GM21526 (cell line): ENCODE data around the gene PTPN11.
A peak's percentile ranks its signal among the peaks of the same experiment; 100 is the strongest.
"Not testable (repeated sequence)": the region's sequence is repeated elsewhere in the genome, so short reads cannot be mapped to it uniquely, and the experiment has no call there.

Experiments used
- ATAC-seq: cut with Tn5 transposase; IDR thresholded peaks from one replicate; pipeline ENCODE4 v1.9.1; 2021; ENCODE audit warnings: moderate library complexity; ENCODE audit not compliant: unreplicated experiment, low FRiP score

The PTPN11 gene

GRCh38 chr12:112409064-112409905, 9.5 kb upstream of the PTPN11 start, which contains the start of gene RPL6:
Gene RPL6, minus strand, starts transcription at chr12:112409605. Its CDS starts 949 bp downstream, at chr12:112408656.
- peak; percentile 69 for ATAC-seq

DNA sequence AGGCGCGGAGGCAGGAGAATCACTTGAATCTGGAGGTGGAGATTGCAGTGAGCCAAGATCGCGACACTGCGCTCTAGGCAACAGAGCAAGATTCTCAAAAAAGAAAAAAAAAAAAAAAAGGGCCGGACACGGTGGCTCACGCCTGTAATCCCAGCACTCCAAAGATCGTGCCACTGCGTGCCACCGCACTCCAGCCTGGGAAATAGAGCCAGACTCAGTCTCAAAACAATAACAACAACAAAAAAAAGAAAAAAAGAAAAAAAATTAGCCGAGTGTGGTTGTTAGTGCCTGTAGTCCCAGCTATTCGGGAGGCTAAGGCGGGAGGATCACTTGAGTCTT, 8.9 kb upstream of the PTPN11 start:
- no peak for ATAC-seq

DNA sequence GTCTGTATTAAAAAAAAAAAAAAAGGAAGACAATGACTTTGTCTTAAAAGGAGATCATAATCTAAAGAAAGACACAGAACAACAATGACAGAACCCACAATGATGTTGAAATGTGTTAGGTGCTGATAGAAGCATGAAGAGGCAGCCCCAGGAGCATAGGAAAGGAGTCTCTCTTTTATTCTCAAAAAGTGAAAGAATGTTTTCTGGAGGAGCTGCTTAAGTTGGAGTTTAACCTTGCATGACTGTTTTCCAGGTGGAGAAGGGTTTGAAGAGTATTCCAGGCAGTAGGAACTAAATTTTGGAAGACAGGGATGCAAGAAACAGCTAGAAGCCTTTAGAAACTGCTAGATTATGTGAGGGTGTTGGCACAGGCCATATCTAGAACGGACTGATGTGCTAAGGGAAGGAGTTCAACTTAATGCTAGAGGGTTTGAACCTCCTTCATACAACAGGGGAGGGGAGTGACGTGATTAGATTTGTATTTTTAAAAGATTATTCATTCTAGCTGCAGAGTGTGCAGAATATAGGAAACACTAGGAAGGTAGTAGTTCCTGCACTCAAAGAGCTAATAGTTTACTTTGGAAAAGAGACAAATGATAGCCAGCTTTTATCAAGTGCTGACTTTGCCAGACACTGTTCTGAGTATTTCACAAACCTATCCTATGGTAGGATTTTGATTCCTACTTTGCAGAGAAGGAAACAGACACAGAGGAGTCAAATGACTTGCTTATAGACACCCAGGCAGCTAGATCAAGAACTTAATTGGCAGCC, 4.7 kb upstream of the PTPN11 start:
- ATAC-seq: no peak

DNA sequence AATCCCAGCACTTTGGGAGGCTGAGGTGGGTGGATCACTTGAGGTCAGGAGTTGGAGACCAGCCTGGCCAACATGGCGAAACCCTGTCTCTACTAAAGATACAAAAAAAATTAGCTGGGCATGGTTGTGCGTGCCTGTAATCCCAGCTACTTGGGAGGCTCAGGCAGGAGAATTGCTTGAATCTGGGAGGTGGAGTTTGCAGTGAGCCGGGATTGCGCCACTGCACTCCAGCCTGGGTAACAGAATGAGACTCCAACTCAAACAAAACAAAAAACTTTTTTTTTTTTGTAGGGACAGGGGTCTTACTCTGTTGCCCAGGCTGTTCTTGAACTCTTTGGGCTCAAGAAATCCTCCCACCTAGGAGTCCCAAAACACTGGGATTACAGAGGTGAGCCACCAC, 3.3 kb upstream of the PTPN11 start:
- ATAC-seq: not testable (repeated sequence)

DNA sequence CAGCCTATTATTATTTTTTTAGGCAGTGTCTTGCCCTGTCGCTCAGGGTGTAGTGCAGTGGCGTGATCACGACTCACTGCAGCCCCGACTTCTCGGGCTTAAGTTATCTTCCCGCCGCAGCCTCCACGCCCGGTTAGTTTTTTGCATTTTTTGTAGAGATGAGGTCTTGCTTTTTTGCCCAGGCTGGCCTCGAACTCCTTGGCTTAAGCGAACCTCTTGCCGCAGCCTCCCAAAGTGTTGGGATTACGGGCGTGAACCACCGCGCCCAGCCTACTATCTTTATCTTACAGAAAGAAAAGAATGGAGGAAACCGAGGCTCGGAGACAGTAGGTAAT, 507 bp upstream of the PTPN11 start:
- peak; percentile 4 for ATAC-seq

DNA sequence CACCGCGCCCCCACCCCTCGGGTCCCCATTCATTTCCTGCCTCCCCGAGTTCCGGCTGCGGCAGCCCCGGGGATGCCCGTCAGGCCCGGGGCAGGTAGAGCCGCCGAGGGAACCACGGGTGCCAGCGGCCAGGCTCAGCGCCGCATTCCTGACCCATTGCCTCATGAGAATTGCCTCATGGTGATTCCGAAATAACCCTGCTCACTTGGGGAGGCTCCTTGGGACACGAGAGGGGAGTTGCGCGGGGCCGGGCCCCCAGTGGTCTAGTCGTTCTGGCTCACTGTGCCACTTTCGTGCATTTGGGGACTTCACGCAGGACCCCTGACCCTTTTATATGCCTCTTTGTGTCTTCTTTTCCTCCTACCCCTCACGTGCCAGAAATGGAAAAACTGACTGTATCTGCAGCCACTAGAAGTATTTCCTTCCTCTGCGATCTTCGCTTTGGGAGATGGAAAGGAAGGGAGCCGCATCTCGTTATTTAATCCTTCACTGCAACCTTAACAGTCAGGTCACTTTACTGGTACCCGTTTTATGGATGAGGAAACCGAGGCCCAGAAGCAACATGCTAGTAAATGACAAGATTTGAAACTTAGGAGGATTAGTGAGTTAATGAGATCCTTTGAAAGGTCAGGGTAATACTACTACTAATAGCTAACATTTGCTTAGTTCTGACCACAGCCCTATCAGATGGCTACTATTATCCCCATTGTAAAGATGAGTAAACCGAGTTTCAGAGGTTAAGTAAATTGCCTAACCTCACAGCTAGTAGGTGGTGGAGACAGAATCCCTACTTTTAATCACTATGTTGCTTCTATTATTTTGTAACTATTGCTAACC, 768 bp downstream of the PTPN11 start:
- peak; percentile 41 for ATAC-seq

GRCh38 chr12:112420740-112421139, 2.0 kb downstream of the PTPN11 start:
- no peak for ATAC-seq

- ATAC-seq: no peak
Observed at GRCh38 chr12:112421363-112421762, 2.6 kb downstream of the PTPN11 start.

GRCh38 chr12:112422531-112422930, 3.8 kb downstream of the PTPN11 start:
- no peak for ATAC-seq

DNA sequence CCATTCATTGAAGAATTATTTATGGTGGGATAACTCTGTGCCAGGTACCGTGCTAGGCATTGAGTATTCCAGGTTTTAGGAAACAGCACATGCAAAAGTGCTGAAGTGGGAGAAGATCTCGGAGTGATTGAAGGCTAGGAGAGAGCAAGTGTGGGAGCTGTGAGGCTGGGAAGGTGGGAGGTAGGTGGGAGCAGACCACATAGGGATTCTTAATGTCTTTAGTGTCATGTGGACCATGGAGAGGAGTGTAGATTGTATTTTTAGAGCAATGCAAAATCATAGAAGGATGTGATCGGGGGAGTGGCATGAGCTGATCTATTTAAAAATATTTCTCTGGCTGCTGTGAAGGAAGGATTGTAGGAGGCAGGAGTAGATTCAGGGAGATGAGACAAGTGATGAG, 5.4 kb downstream of the PTPN11 start:
- no peak for ATAC-seq

GRCh38 chr12:112425582-112426382, 7.0 kb downstream of the PTPN11 start:
- no peak for ATAC-seq

- ATAC-seq: no peak
Observed at GRCh38 chr12:112427760-112428159, 9.0 kb downstream of the PTPN11 start.

DNA sequence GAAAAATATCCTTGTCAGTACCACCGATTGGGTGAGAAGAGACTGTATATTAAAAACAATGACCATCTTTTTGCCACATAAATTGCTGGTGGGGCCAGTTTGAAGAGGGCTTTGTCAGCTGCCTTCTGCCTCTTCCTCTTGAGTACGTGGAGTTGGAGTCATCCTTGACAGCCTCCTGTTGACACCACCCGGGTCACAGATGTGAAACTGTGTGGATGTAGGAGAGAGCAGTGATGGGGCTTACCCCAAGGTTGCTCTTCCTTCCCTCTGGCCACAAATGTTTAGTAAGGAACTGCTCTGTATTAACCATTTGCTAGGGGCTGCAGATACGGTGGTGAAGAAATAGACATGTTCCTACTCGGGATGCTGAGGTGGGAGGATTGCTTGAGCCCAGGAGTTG, 12.2 kb downstream of the PTPN11 start:
- no peak for ATAC-seq

DNA sequence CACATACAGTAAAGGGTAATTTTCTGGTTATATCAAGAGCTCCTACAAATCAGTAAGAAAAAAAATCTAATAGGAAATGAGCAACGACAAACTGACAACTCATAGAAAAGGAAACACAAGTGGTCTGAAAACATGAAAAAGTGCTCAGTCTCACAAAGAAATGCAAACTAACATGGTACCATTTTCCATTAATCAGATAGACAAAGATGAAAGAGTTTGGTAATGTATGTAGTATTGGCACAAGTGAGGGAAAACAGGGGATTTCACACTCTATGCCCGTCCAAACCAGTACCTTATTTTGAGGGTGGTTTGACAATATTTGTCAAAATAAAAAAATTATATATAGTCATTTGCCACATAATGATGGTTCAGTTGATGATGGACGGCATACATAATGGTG, 13.2 kb downstream of the PTPN11 start:
- no peak for ATAC-seq

DNA sequence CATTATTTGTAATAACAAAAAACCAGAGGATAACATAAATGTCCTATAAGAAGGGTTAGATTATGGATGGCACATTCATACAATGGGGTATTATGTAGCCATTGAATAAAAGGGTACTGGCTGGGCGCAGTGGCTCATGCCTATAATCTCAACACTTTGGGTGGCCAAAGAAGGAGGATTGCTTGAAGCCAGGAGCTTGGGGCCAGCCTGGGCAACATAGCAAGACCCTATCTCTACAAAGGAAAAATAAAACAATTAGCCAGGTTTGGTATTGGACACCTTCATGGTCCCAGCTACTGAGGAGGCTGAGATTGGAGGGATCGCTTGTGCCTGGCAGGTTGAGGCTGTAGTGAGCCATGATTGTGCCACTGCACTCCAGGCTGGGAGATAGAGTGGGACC, 14.8 kb downstream of the PTPN11 start:
- ATAC-seq: no peak

DNA sequence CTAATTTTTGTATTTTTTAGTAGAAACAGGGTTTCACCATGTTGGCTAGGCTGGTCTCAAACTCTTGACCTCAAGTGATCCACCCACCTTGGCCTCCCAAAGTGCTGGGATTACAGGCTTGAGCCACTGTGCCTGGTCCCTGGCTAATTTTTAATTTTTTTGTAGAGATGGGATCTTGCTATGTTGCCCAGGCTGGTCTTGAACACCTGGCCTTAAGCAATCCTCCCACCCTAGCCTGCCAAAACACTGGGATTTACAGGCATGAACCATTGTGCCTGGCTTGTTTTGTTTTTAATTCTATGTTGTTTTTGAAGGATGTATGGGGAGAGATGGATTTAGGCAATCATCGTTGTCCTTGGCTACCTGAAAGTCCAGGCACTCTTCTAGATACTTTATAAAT, 19.9 kb downstream of the PTPN11 start:
- not testable (repeated sequence) for ATAC-seq

DNA sequence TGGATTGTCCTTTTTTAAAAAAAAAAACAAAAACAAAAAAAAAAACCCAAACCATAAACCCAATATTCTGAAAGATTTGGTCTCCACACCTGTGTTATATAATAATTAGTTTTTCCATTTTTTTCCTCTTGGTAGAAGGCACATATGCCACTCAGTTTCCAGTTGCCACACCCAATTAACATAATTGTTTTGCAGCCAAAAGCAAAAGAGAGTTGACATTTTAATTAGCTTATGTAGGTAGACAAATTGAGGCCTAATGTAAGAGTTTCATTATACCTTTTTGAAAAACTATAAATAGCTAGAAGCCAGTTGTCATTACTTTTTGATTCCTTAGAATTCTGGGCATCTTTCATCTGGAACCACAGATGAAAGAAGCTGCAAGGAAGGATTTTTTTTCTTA, 21.0 kb downstream of the PTPN11 start:
- no peak for ATAC-seq

DNA sequence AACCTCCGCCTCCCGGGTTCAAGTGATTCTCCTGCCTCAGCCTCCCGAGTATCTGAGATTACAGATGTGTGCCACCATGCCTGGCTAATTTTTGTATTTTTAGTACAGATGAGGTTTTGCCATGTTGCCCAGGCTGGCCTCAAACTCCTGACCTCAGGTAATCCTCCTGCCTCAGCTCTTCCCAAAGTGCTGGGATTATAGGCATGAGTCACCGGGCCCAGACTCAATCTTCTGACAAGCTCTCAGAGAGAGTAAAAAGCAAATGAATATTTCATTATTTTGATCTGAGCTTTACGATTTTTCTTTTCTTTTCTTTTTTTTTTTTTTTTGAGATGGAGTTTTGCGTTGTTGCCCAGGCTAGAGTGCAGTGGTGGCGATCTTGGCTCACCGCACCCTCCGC, 21.9 kb downstream of the PTPN11 start:
- not testable (repeated sequence) for ATAC-seq

- no peak for ATAC-seq
Observed at GRCh38 chr12:112443916-112444315, 25.2 kb downstream of the PTPN11 start.

DNA sequence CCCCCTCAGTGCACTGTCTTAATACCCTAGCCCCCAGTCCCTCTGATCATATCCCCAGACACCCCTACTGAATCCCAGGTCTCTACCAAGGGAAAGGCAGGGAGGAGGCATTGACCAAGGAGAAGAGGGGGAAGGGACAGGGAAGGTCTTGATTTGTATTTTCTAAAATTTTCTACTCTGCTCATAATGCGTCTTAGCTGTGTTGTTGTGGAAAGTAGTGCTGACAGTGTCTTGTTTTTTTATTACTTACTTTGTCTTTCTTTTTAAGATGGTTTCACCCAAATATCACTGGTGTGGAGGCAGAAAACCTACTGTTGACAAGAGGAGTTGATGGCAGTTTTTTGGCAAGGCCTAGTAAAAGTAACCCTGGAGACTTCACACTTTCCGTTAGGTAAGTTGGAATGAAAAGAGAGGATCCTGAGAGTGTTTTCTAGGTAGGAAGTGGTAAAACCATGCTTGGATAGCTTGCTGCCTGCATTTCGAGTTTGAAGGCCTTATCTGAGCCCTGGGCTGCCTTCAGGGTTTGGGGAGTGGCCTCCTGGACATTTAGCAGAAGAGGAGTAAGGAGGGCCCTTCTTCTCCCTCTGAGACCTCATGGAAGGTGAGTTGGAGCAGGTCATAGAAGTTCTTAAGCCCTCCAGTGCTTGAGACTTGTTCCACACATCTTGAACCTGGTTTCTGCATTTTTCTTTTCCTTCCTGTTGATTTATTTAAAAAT, 27.4 kb downstream of the PTPN11 start:
- ATAC-seq: no peak
